H9 (cell line): ENCODE data around the gene HERC3. TPM values are rescaled to one million over a fixed set of nuclear protein-coding genes. Genes with fewer than 3 reads are reported as not detected.

Experiments used
- DNase-seq: peaks from one replicate; pipeline ENCODE4 v3.0.0-alpha.2; 2017
- H2AFZ ChIP-seq: one replicate; pipeline ENCODE4 v1.6.1; 2013; ENCODE audit warnings: mild to moderate bottlenecking, low read length, control low read depth, moderate library complexity
- H2AK5ac ChIP-seq: 2 replicates; pipeline ENCODE4 v1.6.1; 2013; ENCODE audit warnings: low read length, control low read depth, mixed read lengths; ENCODE audit not compliant: insufficient read length
- H2BK120ac ChIP-seq: one replicate; pipeline ENCODE4 v1.6.1; 2013; ENCODE audit warnings: low read depth, mild to moderate bottlenecking, low read length, control low read depth, inconsistent platforms; ENCODE audit not compliant: poor library complexity, severe bottlenecking
- H2BK12ac ChIP-seq: 2 replicates; pipeline ENCODE4 v1.6.1; 2013; ENCODE audit warnings: low read length, control low read depth, mixed read lengths, low read depth; ENCODE audit not compliant: insufficient read length
- H2BK15ac ChIP-seq: 2 replicates; pipeline ENCODE4 v1.6.1; 2013; ENCODE audit warnings: low read depth, low read length, control low read depth
- H2BK20ac ChIP-seq: one replicate; pipeline ENCODE4 v1.6.1; 2013; ENCODE audit warnings: low read depth, mild to moderate bottlenecking, low read length, control low read depth, inconsistent platforms; ENCODE audit not compliant: poor library complexity, severe bottlenecking
- H2BK5ac ChIP-seq: 2 replicates; pipeline ENCODE4 v1.6.1; 2013; ENCODE audit warnings: low read length, control low read depth, mixed read lengths; ENCODE audit not compliant: insufficient read length
- H3K14ac ChIP-seq: 2 replicates; pipeline ENCODE4 v1.6.1; 2013; ENCODE audit warnings: low read length, control low read depth; ENCODE audit not compliant: insufficient read depth
- H3K18ac ChIP-seq: 2 replicates; pipeline ENCODE4 v1.6.1; 2013; ENCODE audit warnings: low read depth, mild to moderate bottlenecking, mixed read lengths, low read length, control low read depth; ENCODE audit not compliant: insufficient read length
- H3K23ac ChIP-seq: 2 replicates; pipeline ENCODE4 v1.6.1; 2013; ENCODE audit warnings: low read length, control low read depth, mixed read lengths, low read depth; ENCODE audit not compliant: insufficient read length
- H3K23me2 ChIP-seq: 2 replicates; pipeline ENCODE4 v1.6.1; 2013; ENCODE audit warnings: low read depth, mild to moderate bottlenecking, mixed read lengths, low read length, control low read depth; ENCODE audit not compliant: insufficient read length, poor library complexity, severe bottlenecking
- H3K27ac ChIP-seq: 2 replicates; pipeline ENCODE4 v1.5.1; 2013; ENCODE audit warnings: low read length, control low read depth, mixed read lengths, low read depth; ENCODE audit not compliant: insufficient read length
- H3K27me3 ChIP-seq: 2 replicates; pipeline ENCODE4 v1.6.1; 2013; ENCODE audit warnings: low read length, control low read depth, inconsistent platforms; ENCODE audit not compliant: insufficient read depth
- H3K4ac ChIP-seq: 2 replicates; pipeline ENCODE4 v1.6.1; 2013; ENCODE audit warnings: low read depth, mild to moderate bottlenecking, control low read depth, inconsistent platforms, low read length, moderate library complexity
- H3K4me1 ChIP-seq: 2 replicates; pipeline ENCODE4 v1.6.1; 2013; ENCODE audit warnings: low read length, control low read depth, inconsistent platforms; ENCODE audit not compliant: insufficient read depth
- H3K4me2 ChIP-seq: 2 replicates; pipeline ENCODE4 v1.6.1; 2013; ENCODE audit warnings: low read length, control low read depth, mixed read lengths; ENCODE audit not compliant: insufficient read length, insufficient read depth
- H3K56ac ChIP-seq: 2 replicates; pipeline ENCODE4 v1.6.1; 2013; ENCODE audit warnings: low read depth, mild to moderate bottlenecking, mixed read lengths, low read length, control low read depth; ENCODE audit not compliant: insufficient read length
- H3K79me1 ChIP-seq: 2 replicates; pipeline ENCODE4 v1.6.1; 2013; ENCODE audit warnings: low read depth, mild to moderate bottlenecking, moderate library complexity, low read length, control low read depth, inconsistent platforms; ENCODE audit not compliant: insufficient read depth, poor library complexity, severe bottlenecking
- H3K79me2 ChIP-seq: 2 replicates; pipeline ENCODE4 v1.6.1; 2013; ENCODE audit warnings: low read length, control low read depth, inconsistent platforms; ENCODE audit not compliant: insufficient read depth
- H3K9ac ChIP-seq: 2 replicates; pipeline ENCODE4 v1.6.1; 2013; ENCODE audit warnings: low read length, control low read depth, mixed read lengths; ENCODE audit not compliant: insufficient read length; ENCODE audit errors: extremely low read depth
- H3K9me3 ChIP-seq: one replicate; pipeline ENCODE4 v1.6.1; 2013; ENCODE audit warnings: low read depth, low read length, inconsistent platforms; ENCODE audit not compliant: control insufficient read depth
- H3T11ph ChIP-seq: one replicate; pipeline ENCODE4 v1.6.1; 2013; ENCODE audit warnings: mild to moderate bottlenecking, low read length, control low read depth, inconsistent platforms
- H4K20me1 ChIP-seq: one replicate; pipeline ENCODE4 v1.6.1; 2013; ENCODE audit not compliant: control insufficient read depth, insufficient read length, insufficient read depth
- H4K5ac ChIP-seq: 2 replicates; pipeline ENCODE4 v1.6.1; 2013; ENCODE audit warnings: low read depth, mild to moderate bottlenecking, mixed read lengths, low read length, control low read depth; ENCODE audit not compliant: insufficient read length
- H4K8ac ChIP-seq: replicated peaks from 2 replicates; pipeline ENCODE4 v1.6.1; 2013; ENCODE audit warnings: low read length, control low read depth, mixed read lengths, low read depth; ENCODE audit not compliant: insufficient read length
- H4K91ac ChIP-seq: 2 replicates; pipeline ENCODE4 v1.6.1; 2013; ENCODE audit warnings: low read depth, mild to moderate bottlenecking, moderate library complexity, mixed read lengths, low read length, control low read depth; ENCODE audit not compliant: insufficient read length
- H3K27ac Mint-ChIP-seq, 3 experiments: 2 replicates in 2 of 3; 3 replicates in 1 of 3; pipeline ENCODE4 v1.8.0; 2020 to 2021; ENCODE audit warnings: mixed read lengths in 3 of 3, mild to moderate bottlenecking in 1 of 3, moderate library complexity in 1 of 3
- H3K27me3 Mint-ChIP-seq: 2 replicates; pipeline ENCODE4 v1.8.0; 2021; ENCODE audit warnings: low read depth, mild to moderate bottlenecking, moderate library complexity, mixed read lengths
- H3K36me3 Mint-ChIP-seq, 3 experiments: 2 replicates in 2 of 3; 3 replicates in 1 of 3; pipeline ENCODE4 v1.8.0; 2020 to 2021; ENCODE audit warnings: low read depth in 3 of 3, mixed read lengths in 3 of 3; ENCODE audit not compliant: insufficient read depth in 1 of 3
- H3K4me1 Mint-ChIP-seq, 2 experiments: 2 replicates each; pipeline ENCODE4 v1.8.0; 2020; ENCODE audit warnings: mixed read lengths in 2 of 2
- H3K4me3 Mint-ChIP-seq, 2 experiments: 2 replicates in 1 of 2; 3 replicates in 1 of 2; pipeline ENCODE4 v1.8.0; 2020 to 2021; ENCODE audit warnings: mild to moderate bottlenecking in 2 of 2, mixed read lengths in 2 of 2, moderate library complexity in 1 of 2
- H3K9me3 Mint-ChIP-seq, 2 experiments: 2 replicates in 1 of 2; 3 replicates in 1 of 2; pipeline ENCODE4 v1.8.0; 2020; ENCODE audit warnings: mild to moderate bottlenecking in 2 of 2, mixed read lengths in 2 of 2, moderate library complexity in 1 of 2
- WGBS: extraction: QIAGEN DNeasy Blood & Tissue Kit; methylation state at CpG from one replicate; pipeline ENCODE4 v1.1.7; 2013; ENCODE audit warnings: missing lambda C conversion rate, low lambda C conversion rate, mixed read lengths; ENCODE audit not compliant: insufficient read length; ENCODE audit errors: extremely low coverage; 5-methylcytosine and 5-hydroxymethylcytosine counted together
- total RNA-seq: library from RNA; stranded (reverse); gene quantifications from 2 replicates; pipeline ENCODE4 v1.2.1, GENCODE V29; 2021
- TF ChIP-seq, protein P1 (sequence below): fragments of 200-600 bp; sonication (generic); conservative IDR thresholded peaks from 3 replicates; pipeline ENCODE4 v1.8.0; 2021; ENCODE audit warnings: antibody characterized with exemption, mild to moderate bottlenecking

HERC3 gene
- total RNA-seq, 1 experiment from 2014 or later: 2.9 TPM

DNA sequence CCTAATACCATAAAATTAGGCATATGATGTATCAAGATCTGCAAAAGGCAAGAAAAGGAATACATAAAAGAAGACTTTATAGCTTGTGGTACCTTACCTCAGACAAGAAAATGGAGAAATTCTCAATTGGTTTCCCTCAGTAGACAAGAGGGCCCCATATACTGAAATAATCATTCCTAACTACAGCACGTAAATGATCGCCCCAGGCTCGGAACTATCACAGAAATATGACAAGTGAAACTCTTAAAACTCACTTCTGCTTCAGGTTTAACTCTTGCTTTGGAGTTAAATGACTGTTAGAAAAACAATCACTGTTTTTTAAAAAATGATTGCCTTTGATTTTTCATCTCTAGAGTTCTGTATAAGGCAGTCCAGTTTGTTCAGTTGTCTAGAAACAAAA, 144.0 kb downstream of the HERC3 start:
- H2BK5ac ChIP-seq: no peak overlapping the region
- H3K9me3 Mint-ChIP-seq: no peaks in the 10 kb centered on the region
- DNase-seq: no peak
- no peak overlapping the region for H2BK12ac ChIP-seq
- H3T11ph ChIP-seq: no peak overlapping the region
- H3K23ac ChIP-seq: no peak overlapping the region
- H3K36me3 Mint-ChIP-seq: peaks cover 0 to 13% (median 3%) of the 10 kb centered on the region in 3 experiments; a peak in 4 of 7 replicates
- no peak overlapping the region for H3K56ac ChIP-seq
- H4K8ac ChIP-seq: no peak overlapping the region
- no CpG with 5 or more reads among the region's 3 CpGs for WGBS
- no peak overlapping the region for H3K18ac ChIP-seq
- H3K27me3 ChIP-seq: no peaks in the 10 kb centered on the region
- H3K14ac ChIP-seq: no peak overlapping the region
- no peak overlapping the region for H3K4ac ChIP-seq
- peaks cover 12% of the 10 kb centered on the region for H3K4me1 ChIP-seq
- H2AK5ac ChIP-seq: no peak overlapping the region
- H3K9me3 ChIP-seq: no peaks in the 10 kb centered on the region
- no peaks in the 10 kb centered on the region for H3K23me2 ChIP-seq
- H4K5ac ChIP-seq: no peak overlapping the region
- H2BK15ac ChIP-seq: no peak overlapping the region
- no peaks in the 10 kb centered on the region for H4K20me1 ChIP-seq
- no peak overlapping the region for H4K91ac ChIP-seq
- no peaks in the 10 kb centered on the region for H3K79me2 ChIP-seq
- H3K9ac ChIP-seq: no peak overlapping the region
- H2BK120ac ChIP-seq: no peak overlapping the region
- H3K27ac Mint-ChIP-seq: no peak overlapping the region; a peak in 1 of 7 replicates
- no peaks in the 10 kb centered on the region for H3K79me1 ChIP-seq
- no peak overlapping the region for H2AFZ ChIP-seq
- H2BK20ac ChIP-seq: no peak overlapping the region
- H3K4me2 ChIP-seq: no peak overlapping the region
- H3K27ac ChIP-seq: no peak overlapping the region
- no peak overlapping the region for H3K4me3 Mint-ChIP-seq
- no peaks in the 10 kb centered on the region for H3K27me3 Mint-ChIP-seq
- peaks cover 29 to 35% of the 10 kb centered on the region in 2 experiments for H3K4me1 Mint-ChIP-seq
- TF ChIP-seq, protein P1, sequence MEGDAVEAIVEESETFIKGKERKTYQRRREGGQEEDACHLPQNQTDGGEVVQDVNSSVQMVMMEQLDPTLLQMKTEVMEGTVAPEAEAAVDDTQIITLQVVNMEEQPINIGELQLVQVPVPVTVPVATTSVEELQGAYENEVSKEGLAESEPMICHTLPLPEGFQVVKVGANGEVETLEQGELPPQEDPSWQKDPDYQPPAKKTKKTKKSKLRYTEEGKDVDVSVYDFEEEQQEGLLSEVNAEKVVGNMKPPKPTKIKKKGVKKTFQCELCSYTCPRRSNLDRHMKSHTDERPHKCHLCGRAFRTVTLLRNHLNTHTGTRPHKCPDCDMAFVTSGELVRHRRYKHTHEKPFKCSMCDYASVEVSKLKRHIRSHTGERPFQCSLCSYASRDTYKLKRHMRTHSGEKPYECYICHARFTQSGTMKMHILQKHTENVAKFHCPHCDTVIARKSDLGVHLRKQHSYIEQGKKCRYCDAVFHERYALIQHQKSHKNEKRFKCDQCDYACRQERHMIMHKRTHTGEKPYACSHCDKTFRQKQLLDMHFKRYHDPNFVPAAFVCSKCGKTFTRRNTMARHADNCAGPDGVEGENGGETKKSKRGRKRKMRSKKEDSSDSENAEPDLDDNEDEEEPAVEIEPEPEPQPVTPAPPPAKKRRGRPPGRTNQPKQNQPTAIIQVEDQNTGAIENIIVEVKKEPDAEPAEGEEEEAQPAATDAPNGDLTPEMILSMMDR: no peak
